DLD1 (cell line): ENCODE data around the gene SPACA6.
"Not testable (repeated sequence)": the region's sequence is repeated elsewhere in the genome, so short reads cannot be mapped to it uniquely, and the experiment has no call there.

Experiments
- in situ Hi-C: cut with HindIII; loops from 2 replicates; pipeline ENCODE4 v1.10.0; 2017; ENCODE audit warnings: low sequenced_read_pairs

Gene SPACA6

DNA sequence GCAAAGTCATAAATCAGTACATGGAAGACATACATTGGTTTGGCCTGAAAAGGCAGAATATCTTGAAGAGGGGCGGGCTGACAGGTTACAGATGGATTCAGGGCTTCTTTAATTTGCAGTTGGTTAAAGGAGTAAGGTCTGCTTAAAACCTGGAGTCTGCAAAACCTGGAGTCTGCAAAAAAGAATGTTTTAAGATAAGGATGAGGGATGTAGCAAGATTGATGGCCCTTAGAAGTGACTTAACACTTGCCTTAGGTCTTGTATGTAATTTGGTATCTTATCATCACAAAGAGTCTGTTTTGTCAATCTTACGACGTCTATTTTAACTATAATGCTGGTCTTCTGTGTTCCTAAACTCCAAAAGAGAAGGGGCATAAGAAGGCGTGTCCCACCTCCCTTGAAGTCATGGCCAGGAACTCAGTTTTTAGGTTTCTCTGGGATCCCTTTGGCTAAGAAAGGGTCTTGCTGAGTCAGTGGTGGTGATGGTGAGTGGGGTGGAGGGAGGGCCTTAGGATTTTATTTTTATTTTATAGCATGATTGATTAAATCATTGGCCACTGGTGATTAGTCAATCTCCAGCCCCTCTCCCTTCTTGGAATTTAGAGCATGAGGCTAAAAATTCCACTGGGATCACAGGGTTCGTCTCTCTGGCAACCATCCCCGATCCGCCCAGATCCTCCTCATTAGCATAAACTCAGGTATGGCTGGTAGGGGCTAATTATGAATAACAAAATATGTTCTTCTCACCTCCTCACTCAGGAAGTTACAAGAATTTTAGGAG, 40.8 kb downstream of the SPACA6 start:
- in situ Hi-C loops = no loop called here

- in situ Hi-C loops = no loop called here
Measured at GRCh38 chr19:51735759-51736449, 42.8 kb downstream of the SPACA6 start.

- in situ Hi-C loops = no loop called here
Measured at GRCh38 chr19:51737389-51737788, 44.3 kb downstream of the SPACA6 start.

GRCh38 chr19:51737924-51738323, 44.8 kb downstream of the SPACA6 start:
- in situ Hi-C loops = no loop called here

DNA sequence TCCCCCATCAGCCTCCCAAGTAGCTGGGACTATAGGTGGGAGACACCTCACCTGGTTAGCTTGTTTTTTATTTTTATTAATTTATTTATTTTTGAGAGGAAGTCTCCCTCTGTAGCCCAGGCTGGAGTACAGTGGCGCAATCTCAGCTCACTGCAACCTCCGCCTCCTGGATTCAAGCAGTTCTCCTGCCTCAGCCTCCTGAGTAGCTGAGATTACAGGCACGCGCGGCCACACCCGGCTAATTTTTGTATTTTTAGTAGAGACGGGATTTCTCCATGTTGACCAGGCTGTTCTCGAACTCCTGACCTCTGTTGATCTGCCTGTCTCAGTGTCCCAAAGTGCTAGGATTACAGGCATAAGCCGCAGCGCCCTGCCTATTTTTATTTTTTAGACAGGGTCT, 45.4 kb downstream of the SPACA6 start:
- in situ Hi-C loops = not testable (repeated sequence)

GRCh38 chr19:51739466-51740213, 46.5 kb downstream of the SPACA6 start:
- in situ Hi-C loops = no loop called here

DNA sequence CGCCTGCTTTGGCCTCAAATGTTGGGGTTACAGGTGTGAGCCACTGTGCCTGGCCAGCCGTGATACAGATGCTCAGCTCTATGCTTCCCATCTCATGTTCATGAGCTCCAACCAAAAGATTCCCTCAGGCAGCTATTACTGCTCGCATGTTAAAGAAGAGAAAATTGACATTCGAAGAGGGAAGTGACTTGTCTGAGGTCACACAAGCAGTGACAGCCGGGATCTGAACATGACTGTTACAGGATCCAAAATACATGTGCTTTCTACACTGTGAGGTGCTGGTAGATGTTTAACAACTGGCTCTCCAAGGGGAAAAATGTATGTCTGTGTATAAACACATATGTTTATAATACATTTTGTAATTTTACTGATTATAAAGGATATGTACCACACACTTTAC, 47.2 kb downstream of the SPACA6 start:
- in situ Hi-C loops = no loop called here

GRCh38 chr19:51742789-51743188, 49.7 kb downstream of the SPACA6 start:
- in situ Hi-C loops = no loop called here

DNA sequence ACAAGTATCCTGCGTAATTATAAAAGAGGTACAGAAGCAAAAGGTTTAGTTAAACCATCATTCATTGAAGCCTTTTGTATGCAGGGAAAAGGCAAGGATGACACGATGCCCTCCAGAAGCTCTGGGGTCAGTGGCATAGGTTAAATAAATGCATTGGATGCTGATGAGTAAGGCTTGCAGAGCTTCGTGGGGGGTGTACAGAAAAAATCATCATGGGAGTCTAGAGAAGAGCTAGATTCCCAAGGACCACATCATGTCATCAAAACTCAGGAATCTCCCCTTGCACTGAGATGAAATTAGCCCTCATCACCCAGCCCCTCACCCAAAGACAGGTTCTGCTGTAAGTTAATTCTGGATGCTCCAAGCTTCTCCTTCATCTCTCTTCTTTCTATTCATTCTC, 50.3 kb downstream of the SPACA6 start:
- in situ Hi-C loops = no loop called here

DNA sequence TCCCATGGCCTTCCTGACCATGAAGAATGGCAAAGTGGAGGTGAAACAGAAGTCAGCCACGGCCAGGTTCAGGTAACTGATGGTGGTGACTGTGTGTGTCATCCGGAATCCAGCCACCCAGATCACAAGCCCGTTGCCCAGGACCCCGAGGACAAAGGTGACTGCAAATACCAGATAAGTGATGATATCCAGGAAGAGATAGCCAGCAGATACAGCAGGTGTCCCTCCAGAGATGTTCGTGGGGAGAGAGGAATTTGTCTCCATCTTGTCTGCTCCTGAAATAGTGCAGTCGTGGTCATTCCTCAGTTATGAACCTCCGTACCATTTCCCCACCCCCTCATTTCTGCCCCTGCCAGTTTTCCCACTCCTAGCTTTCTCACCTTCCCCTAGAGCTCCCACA, 53.6 kb downstream of the SPACA6 start:
- in situ Hi-C loops = no loop called here

- in situ Hi-C loops = no loop called here
Measured at GRCh38 chr19:51749979-51750378, 56.8 kb downstream of the SPACA6 start.

- in situ Hi-C loops = no loop called here
Measured at GRCh38 chr19:51750400-51751094, 57.4 kb downstream of the SPACA6 start.

DNA sequence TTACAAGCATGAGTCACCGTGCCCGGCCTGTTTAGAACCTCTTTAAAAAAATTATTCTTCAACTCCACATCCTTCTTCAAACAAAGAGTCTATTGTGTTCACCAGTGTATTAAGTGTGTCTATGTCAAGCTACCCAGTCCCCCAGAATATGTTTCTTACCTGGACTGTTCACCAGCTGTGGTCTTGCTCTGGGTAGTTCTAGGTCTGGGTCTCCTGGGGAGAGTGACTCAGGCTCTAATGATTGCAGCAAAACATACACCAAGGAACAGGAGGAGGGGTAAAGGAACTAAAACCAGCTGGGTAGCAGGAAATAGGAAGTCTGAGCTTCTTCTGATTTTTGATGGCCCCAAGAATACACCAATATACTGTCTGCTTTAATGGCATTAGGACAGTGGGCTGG, 58.5 kb downstream of the SPACA6 start, which contains the start of gene FPR1:
Gene FPR1, minus strand, starts transcription at position 224 of the 400 bp plus-strand sequence. CDS start 4,884 bp downstream, outside the sequence.
- in situ Hi-C loops = no loop called here

GRCh38 chr19:51754109-51754508, 61.0 kb downstream of the SPACA6 start:
- in situ Hi-C loops = no loop called here

DNA sequence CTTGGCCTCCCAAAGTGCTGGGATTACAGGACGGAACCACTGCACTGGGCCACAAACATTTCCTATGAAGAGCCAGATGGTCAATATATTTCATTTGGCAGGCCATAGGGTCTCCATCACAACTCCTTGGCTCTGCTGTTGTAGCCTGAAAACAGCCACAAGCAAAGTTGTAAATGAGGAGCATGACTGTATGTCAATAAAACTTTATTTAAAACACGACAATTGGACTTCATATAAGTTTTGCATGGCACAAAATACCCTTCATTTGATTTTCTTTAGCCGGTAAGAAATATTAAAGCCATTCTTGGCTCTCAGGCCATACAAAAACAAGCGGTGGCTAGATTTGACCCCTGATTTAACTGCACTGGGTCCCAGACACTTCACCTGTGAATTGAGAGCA, 61.6 kb downstream of the SPACA6 start:
- in situ Hi-C loops = no loop called here
